A673 (cell line): Measurements from ENCODE around the gene FUNDC2.

Source experiments
- EZH2 ChIP-seq: fragments of 200-600 bp; sonication (generic); IDR thresholded peaks from 2 replicates; pipeline ENCODE4 v1.6.1; 2017; ENCODE audit warnings: borderline replicate concordance, low read depth, mild to moderate bottlenecking, mixed read lengths, antibody characterized with exemption, low read length; ENCODE audit not compliant: poor library complexity, severe bottlenecking
- TF ChIP-seq, protein P1 (sequence below): fragments of 300-800, 200-600 bp; sonication (generic); conservative IDR thresholded peaks from 2 replicates; pipeline ENCODE4 v1.5.1; 2017; ENCODE audit warnings: low read depth, mild to moderate bottlenecking, antibody characterized with exemption, low read length, moderate library complexity, mixed read lengths

DNA sequence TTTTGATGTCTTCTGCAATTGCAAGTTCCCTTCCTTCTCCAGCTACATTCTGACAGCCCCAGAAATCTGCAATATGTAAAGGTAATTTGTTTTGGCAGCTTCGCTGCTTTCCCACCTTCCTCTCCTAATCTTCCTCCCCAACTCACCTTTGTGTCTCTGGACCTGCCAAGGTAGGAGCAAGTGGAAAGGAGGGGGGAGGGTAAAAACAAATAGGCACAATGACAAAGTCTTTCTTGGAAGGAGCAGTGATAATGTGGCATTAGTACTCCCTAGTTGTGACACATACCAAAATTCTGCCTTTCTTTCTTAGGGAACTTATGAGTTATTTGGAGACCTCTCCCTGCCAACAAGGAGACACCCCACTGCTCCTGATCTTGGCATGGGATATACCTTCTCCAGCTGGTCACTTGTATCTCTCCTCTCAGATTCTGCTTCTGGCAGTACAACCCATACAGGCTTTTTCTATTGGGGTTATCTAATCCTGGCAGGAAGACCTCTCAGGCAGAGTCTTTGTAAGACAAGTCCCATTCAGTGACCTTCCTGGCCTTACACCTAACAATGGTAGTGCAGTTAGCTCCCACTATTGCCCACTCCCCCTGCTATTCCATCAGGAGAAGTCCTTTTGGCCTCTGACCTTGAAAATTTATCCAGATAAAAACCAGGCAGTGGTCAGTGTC, 28.3 kb upstream of the FUNDC2 start:
- TF ChIP-seq, protein P1, sequence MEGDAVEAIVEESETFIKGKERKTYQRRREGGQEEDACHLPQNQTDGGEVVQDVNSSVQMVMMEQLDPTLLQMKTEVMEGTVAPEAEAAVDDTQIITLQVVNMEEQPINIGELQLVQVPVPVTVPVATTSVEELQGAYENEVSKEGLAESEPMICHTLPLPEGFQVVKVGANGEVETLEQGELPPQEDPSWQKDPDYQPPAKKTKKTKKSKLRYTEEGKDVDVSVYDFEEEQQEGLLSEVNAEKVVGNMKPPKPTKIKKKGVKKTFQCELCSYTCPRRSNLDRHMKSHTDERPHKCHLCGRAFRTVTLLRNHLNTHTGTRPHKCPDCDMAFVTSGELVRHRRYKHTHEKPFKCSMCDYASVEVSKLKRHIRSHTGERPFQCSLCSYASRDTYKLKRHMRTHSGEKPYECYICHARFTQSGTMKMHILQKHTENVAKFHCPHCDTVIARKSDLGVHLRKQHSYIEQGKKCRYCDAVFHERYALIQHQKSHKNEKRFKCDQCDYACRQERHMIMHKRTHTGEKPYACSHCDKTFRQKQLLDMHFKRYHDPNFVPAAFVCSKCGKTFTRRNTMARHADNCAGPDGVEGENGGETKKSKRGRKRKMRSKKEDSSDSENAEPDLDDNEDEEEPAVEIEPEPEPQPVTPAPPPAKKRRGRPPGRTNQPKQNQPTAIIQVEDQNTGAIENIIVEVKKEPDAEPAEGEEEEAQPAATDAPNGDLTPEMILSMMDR: no peak
- no peak for TF ChIP-seq EZH2
